Ovary (tissue), 3 donors: ENCODE measurements around the gene GSG1L.

ENCODE experiments used
- CTCF ChIP-seq, 3 donors: fragments of 450-650 bp in 2 of 3; fragments of 200-600 bp in 1 of 3; IDR thresholded peaks; one replicate each; pipeline versions ENCODE4 v1.5.1 to v1.8.0; 2016 to 2022; ENCODE audit warnings: antibody characterized with exemption in 3 of 3, mild to moderate bottlenecking in 1 of 3
- EP300 ChIP-seq: sonication (generic); formaldehyde crosslinking; IDR thresholded peaks from one replicate; pipeline ENCODE4 v1.6.1; 2017; ENCODE audit warnings: antibody characterized with exemption
- POLR2A ChIP-seq: fragments of 450-650 bp; IDR thresholded peaks from one replicate; pipeline ENCODE4 v1.6.1; 2017; ENCODE audit warnings: antibody characterized with exemption, mild to moderate bottlenecking, moderate library complexity
- donor health status: DM: no; HTN: no; CAD: no.

- TF ChIP-seq CTCF (IDR thresholded peaks at IDR 0.05): no peak
- no peak for TF ChIP-seq POLR2A
- TF ChIP-seq EP300: no peak
Observed at GRCh38 chr16:27813591-27813990, 249.9 kb downstream of the GSG1L start.
